Hematopoietic multipotent progenitor cell (in vitro differentiated cells): ENCODE results near the gene GFER. TPM values are rescaled to one million over a fixed set of nuclear protein-coding genes. Genes with fewer than 3 reads are reported as not detected.

ENCODE experiments used
- DNase-seq, 3 donors: peaks; one replicate each; pipeline ENCODE4 v3.0.0-alpha.2; 2011 to 2015; ENCODE audit warnings: low read depth in 2 of 3, low spot score in 2 of 3
- total RNA-seq: library from RNA; depleted of rRNA; stranded (reverse); fragments of >200 nt; gene quantifications from one replicate; pipeline ENCODE4 v1.2.3, GENCODE V29; 2012

Gene GFER
- total RNA-seq, 1 donor: 14.5 TPM

DNA sequence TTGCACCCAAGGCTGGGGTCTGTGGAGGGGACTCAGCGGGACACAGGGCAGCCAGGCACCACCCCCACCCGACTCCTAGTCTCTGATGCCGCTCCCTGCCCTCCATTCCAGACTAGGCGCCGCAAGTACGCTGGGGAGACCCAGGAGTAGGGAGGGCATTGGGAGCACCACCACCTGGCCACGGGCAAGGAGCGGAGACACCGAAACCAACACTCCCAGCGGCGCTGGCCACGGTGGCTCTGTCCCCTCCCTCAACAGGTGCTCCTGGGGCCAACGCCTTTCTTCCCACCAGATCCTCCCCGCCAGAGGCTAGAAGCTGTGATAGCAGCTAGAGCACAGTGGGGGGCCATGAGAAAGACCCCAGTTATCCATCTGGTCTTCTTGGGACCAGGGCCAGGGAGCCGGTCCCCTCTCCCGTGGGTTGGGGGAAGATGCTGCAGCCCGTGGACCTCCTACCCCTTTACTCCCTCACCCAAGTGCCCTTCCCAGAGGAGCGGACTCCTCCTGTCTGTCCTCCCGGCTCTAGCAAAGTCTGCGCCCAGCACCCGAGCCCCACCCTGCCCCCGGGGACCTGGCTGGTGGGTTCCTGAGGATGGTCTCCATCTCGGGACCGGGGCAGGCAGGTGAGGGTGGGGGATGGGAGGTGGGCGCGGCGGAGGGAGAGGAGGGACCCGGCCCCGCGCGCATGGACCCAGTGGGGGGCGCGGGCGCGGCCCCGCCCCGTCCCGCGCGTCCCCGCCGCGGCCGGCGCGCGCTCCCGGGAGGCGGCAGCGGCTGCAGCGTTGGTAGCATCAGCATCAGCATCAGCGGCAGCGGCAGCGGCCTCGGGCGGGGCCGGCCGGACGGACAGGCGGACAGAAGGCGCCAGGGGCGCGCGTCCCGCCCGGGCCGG, 5.5 kb downstream of the GFER start, which contains the start of gene SYNGR3:
TSS of gene SYNGR3 (plus strand) at position 762 of the 892 bp plus-strand sequence. CDS start 133 bp downstream, outside the sequence.
- DNase-seq: no peak

DNA sequence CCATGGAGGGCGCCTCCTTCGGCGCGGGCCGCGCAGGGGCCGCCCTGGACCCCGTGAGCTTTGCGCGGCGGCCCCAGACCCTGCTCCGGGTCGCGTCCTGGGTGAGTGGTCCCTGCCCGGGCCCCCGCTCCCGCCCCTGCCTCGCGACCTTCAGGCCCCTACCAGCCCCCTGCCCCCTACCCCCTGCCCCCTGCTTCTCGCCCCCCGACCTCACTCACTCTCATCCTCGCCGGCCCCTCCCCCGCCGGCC, 6.0 kb downstream of the GFER start:
- no peak for DNase-seq

DNA sequence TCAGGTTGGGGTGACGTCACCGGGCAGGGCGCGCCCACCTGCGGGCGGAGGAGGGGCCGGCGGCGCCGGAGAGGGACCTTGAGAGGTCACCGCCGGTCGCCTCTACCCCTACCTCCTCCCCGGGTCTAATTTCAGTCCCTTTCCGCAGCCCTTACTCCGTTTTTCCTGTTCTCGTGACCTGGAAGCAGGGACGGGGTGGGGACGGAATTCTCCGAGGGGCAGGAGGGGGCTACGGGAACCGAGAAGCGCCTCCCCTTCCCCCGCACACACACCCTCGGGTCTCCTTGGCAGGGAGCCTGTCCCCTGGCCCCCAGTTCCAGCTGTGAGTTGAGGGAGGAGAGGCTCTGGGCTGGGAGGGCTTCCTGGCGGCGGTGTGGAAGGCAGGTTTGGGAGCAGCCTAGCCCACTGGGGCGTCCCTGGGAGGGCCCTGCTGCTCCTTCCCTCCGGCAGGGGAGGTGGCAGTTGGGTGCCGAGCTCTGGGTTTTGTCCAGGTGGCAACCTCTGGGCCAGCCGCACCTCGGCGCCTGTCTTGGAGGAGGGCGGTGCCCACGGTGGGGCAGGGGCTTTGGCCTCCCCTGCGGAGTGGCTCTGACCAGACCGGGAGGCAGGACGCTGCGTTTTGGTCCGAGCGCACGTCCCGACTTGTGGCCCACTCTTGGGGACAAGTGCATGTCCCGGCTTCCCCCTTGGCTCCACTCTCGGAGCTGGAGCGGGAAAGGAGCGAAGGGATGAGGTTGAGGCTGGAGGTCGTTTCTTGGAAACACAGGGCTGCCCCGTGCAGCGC, 6.5 kb downstream of the GFER start:
- no peak for DNase-seq

DNA sequence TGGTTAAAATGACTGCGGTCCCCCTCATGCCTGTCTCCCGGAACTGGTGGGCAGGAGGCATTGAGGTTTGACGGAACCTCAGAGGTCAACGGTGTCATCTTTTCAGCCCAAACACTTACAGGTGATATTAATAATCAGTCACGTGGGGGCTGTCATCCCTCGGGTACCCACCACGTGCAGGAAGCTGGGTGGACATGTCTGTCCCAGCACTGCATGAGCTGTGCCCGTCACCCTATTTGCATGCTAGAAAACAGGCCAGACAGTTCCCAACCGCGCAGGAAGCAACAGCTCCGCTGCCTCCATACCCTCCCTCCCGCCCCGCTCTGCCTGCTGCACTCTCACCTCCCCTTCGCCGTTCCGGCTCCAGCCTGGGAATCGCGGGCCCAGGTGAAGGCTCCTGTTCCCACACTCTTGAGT, 7.2 kb downstream of the GFER start:
- DNase-seq: peak in 1 of 3 donors; percentile 32

DNA sequence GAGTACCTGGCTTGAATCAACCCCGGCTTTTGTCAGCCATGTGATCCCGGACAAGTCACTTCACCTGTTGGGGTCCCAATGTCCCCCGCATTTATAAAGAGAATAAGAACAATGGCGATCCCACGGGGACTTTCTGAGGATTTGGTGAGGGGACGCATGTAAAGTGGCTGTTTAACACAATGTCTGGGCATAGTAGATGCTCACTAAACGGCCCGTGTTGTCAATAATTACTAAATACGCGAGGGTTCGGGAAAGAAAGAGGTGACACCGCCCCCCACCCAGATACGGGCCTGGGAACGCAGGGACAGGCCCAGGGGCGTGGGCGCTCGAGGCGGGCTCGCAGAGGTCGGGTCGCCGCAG, 7.6 kb downstream of the GFER start:
- DNase-seq: no peak

DNA sequence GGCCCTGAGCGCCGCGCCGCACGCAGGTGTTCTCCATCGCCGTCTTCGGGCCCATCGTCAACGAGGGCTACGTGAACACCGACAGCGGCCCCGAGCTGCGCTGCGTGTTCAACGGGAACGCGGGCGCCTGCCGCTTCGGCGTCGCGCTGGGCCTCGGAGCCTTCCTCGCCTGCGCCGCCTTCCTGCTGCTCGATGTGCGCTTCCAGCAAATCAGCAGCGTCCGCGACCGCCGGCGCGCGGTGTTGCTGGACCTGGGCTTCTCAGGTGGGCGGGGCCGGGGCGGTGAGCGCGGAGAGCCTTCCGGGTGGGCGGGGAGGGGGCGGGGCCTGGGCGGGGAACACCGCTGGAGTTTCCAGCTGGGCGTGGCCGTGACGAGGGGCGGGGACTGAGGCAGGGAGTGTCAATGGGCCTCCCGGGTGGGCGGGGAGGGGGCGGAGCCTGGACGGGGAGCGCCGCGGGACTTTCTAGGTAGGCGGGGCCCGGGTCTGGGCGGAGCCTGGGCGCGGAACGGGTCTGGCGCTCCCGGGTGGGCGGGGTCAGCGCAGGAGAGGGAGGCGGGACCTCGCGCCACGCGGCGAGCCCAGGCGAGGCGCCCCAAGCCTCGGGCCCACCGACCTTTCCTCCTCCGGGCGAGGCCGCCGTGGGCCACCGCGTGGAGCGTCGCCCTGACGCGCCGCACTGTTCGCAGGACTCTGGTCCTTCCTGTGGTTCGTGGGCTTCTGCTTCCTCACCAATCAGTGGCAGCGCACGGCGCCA, 8.1 kb downstream of the GFER start:
- peak; percentile 94 to 97 (median 96) for DNase-seq

DNA sequence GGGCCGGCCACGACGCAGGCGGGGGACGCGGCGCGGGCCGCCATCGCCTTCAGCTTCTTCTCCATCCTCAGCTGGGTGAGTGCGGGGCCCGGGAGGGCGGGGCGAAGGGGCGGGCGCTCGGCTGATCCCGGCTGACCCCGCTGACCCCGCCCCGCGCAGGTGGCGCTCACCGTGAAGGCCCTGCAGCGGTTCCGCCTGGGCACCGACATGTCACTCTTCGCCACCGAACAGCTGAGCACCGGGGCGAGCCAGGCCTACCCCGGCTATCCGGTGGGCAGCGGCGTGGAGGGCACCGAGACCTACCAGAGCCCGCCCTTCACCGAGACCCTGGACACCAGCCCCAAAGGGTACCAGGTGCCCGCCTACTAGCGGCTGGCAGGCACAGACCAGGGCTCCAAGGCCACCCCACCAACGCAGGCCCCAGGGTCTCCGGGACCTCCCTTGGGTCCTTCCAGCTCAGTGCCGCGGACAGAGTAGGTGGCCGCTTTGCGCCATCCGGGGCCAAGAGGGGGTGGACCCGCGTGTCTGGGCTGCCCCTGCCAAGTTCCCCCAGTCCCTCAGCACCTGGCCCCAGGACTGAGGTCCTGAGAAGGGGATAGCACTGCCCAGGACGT, 8.8 kb downstream of the GFER start:
- DNase-seq: no peak

DNA sequence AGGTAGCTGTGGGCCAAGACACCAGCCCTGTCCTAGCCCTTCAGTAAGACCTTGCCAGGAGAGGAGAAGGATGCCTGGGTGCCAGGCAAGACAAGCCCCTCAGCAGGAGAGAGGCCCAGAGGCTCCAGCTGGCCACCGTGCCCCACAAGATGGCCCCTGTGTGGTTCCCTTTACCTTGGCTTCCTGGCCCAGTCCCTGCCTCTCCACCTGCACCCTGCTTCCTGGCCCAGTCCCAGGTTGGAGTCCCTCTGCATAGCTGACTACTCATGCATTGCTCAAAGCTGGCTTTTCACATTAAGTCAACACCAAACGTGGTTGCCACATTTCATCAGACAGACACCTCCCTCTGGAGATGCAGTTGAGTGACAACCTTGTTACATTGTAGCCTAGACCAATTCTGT, 9.7 kb downstream of the GFER start:
- DNase-seq: no peak

DNA sequence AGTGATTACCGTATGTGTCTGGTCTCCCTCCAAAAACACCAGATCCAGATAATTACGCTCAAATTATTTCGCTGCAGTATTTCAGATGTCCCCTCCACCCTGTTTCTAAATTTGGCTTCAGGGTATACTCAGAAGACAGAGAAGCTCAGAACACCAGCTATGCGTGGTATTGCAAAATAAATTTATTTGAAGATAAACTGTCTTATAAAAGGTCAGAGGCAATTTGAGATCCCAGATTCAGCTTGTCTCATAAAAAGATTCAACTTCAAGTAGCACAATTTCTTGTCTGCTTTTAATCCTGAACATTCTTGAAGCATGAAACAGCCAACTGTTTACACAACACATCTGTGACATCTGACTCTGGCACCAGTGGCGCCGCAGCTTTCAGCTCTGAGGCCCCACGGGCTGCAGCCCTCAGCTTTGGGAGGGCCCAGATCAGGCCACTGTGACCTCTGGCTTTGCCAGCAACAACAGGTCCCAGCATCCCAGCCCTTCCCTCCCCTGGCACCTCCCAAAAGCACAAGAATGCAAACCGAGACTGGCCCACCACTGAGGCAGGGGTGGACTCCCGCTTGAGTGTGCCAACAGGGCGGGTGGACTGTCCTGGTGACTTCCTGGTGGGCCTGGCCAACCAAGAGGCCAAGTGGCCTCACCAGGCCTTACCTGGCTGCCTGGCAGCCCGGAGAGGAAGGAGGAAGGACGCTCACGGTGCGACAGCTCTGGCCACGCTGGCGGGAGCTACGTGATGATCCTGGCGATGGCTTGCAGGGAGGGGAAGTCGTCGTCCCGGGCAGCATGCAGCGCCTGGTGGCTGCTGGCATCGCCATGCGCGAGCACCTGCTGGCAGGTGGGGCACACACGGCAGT, 13.7 kb downstream of the GFER start:
- DNase-seq: no peak

DNA sequence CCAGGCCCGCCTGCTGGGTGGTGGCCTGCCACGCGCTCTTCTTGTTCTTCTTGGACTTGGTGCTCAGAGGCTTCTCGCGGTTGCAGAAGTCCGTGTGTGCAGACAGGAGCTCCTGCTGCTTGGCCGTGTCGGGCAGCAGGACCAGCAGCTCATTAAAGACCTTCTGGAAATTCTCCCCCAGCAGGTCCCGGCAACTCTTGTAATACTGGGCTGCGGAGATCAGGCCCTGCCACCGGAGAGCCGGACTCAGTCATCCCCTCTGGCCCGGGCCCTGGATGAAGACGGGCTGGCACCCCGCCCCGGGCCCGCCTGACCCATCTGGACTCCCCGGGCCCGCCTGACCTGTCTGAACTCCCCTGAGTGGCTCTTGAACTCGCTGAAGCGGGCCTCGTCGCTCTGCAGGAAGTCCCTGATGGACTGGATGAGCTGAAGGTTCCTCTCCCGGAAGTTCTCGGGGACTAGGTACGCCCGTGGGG, 14.4 kb downstream of the GFER start:
- DNase-seq: no peak

DNA sequence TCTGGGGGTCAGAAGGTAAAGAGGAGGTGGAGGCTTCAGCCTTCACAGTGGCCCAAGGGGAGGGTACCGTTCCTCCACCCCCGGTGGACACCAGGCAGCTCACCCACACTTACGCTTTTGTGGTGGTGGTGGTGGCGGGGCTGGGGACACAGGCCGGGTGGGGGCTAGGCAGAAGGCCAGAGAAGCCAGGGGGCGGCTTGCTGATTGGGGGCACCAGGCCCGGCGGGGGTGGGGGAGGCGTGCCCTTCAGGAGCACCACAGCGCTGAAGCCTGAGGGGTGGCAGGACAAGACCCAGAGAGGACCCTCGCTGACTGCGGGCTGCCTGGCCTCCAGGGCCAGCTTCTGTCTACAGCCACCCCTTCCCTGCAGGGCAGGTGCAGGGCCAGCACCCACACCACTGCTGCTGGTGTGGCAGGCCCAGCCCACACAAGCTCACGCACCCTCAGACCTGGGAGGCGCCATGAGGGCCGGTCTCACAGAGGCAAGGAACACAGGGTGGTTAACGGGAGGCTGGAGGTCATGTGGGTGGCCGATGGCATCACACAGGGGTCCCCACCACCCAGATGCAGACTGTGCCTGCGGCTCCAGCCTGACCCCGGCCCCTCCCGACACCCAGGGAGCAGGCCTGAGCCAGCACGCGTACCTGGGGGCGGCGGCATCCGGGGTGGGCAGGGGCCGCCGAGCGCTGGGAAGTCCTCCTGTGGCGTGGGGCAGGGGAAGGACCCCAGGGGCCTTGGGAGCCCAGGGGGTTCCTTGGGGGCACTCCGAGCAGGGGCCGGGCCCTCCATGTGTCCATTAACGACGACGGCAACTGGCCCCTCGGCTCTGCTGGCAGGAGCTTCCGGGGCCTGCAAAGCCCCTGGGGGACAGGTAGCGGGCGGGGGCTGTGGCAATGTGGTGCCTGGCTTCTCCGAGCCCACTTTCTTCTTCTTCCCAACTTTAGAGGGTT, 15.1 kb downstream of the GFER start:
- no peak for DNase-seq

DNA sequence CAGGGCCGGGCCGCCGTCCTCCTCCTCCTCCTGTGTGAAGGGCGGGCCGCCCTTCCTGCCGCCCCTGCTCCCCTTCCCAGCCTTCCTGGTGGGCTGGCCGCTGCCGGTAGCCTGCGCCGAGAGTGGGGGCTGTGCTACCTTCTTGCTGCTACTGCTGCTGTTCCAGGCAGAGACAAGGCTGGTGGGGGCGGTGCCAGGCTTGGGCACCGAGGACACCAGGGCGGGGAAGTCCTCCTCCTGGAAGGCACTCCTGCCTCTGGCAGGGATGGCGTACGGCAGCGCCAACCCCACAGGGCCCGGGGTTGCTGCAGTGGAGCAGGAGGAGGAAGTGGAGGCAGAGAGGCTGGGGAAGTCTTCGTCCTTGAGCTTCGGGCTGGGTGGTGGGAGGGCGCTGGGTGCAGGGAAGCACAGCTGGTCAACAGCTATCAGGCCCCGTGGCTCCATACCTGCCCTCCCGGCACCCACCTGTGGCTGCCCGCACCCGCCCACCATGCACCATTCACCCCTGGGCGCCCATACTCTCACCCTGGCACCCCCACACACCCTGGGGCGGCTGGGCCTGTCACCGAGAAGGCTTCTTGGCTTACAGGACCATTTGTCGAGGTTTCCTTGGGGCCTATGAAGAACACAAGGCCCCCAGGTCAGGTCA, 16.0 kb downstream of the GFER start:
- DNase-seq: no peak

DNA sequence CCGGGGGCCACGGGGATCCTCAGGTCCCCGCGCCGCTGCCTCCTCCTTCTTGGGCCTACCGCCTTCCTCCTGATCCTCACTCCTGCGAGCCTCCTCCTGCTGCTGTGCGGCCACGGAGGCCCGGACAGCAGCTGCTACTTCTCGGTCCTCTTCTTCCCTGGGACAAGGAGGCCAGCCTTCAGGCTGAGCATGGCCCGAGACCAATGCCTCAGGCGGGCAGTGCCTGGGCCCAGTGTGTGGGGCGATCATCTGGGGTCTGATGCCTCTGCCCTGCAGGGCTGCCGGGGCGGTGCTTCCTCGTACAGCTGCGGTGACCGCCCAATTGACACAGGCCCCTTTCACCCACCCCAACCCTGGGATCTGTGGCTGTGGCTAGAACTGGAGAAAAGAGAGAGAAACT, 17.0 kb downstream of the GFER start:
- no peak for DNase-seq

DNA sequence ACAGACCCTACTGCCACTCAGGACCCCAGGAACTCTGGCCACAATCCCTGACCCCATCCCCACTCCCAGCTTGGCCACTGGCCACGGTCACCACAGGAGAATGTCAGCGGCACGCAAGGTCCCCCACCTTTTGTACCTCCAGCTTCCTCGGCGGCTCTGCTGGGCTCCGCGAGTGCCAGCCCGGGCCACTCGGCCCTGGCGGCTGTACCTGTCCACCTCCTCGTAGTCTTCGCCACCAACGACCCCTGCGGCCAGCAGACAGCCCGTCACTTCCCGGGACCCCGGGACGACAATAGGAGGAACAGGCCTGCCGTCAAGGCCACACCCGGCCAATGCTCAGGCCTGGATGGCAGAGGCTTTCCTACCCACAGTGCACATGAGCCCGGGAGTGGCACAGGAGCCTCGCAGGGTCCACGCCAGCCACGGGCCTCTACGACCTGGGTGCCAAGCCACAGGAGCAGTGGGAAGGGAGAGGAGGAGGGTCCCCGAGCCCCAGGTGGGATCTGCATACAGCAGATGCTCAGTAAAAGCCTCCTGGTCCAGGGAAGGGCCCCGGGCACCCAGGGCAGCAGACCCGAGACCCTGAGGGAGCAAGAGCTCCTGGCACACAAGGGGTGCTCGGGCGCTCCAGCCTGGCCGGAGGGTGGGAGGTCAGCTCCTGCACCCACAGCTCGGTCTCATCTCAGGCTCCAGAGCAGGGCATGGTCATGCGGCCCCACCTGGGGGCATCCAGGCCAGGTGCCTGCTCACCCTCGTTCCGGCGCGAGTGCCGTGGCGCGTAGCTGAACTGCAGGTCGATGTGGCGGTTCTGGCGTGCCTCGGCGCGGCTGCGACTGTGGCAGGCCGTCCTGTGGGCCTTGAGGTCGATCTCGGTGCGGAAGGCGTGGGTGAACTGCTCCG, 17.7 kb downstream of the GFER start:
- DNase-seq: no peak

DNA sequence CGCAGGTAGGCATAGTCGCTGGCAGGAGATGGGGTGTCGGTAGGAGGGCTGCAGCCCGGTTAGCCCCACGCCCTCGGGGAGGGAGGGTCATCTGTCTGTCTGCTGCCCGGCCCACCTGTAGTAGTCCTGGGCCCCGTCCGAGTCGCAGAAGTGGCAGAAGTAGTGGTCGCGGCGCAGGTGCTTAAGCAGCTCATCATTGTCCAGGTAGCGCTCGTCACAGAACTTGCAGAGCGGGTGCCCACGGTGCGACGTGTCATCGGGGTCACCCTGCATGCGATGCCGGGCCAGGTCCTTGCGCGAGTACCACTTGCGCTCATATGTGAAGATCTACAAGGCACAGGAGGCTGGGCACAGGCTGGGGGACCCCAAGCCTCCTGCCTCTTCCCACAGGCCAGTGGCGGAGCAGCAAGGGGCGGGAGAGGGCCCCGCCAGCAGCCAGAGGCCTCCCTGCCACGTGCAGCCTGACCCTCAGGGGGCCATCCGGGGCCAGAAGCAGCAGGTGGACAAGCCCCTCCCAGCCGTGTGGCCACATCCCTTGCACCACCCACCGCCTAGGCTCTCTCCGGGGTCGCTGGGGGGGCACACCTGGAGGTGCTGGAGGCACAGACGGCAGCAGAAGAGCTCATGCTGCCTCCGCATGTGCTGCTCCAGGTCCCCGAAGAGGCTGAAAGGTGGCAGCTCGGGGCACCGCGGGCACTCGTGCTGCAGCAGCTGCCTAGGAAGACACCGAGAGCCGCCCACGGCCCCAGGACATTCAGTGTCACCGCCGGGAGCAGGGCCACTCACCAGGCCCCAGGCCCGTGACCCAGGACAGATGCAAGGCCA, 18.6 kb downstream of the GFER start:
- no peak for DNase-seq

DNA sequence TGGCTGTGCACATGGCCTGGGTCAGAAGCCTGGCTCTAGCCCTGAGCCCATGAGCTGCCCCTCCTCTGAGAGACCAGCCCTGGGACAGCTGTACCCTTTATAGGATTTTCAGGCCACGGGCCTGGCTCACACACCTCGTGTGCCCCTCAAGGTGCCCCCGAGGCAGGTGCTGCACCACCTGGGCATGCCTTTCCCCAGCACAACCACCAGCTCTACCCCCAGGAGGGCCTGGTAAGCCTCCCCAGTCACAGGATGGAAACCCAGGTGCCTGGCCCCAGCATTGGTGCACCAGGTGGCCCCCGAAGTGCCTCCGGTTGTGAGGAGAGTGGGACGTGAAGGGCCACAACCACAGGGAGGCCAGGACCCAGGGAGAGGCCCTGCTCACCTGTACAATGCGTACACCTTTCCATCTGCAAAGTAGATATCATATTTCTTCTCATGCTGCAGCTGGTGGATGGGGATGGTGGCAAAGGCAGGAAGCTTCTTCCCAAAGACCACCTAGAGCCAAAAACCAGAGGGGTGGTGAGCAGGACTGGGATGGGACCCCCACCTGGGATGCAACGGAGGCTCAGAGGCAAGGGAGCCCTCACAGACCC, 19.3 kb downstream of the GFER start:
- no peak for DNase-seq
